IMR-90 (cell line): ENCODE results near the gene SYT2. TPM values are rescaled to one million over a fixed set of nuclear protein-coding genes. Genes with fewer than 3 reads are reported as not detected.

ENCODE experiments used
- ATAC-seq: fragments of 200-7000 bp; cut with Tn5 transposase; 2 replicates; pipeline ENCODE4 v1.9.1; 2020; ENCODE audit warnings: low read depth, mild to moderate bottlenecking, moderate library complexity
- BruUV-seq: library from RNA; stranded (reverse); fragments of 400-500 nt; replicated peaks from 2 replicates; lab custom pipeline; 2021; lab: Mats Ljungman, UMichigan
- CTCF ChIA-PET: fragments of 300-600 bp; formaldehyde crosslinking; extraction: SDS; loops from one replicate; lab custom pipeline; 2021; ENCODE audit warnings: antibody characterized with exemption; lab: Yijun Ruan, JAX
- POLR2A ChIA-PET: fragments of 300-600 bp; sonication (Branson Sonifier 250); formaldehyde crosslinking; loops from one replicate; lab custom pipeline; 2022; ENCODE audit warnings: antibody characterized with exemption; ENCODE audit not compliant: unreplicated experiment; lab: Charles Lee
- DNase-seq: peaks from one replicate; pipeline ENCODE4 v3.0.0; 2013
- H2AFZ ChIP-seq: replicated peaks from 2 replicates; pipeline ENCODE3; 2013; ENCODE audit warnings: low read length, mild to moderate bottlenecking; ENCODE audit not compliant: poor library complexity
- H2AK5ac ChIP-seq: 2 replicates; pipeline ENCODE4 v1.6.1; 2013; ENCODE audit warnings: low read depth, low read length, inconsistent platforms
- H2AK9ac ChIP-seq: replicated peaks from 2 replicates; pipeline ENCODE3; 2013; ENCODE audit warnings: mild to moderate bottlenecking, low read depth, low read length, moderate library complexity; ENCODE audit not compliant: poor library complexity
- H2BK120ac ChIP-seq: 2 replicates; pipeline ENCODE4 v1.6.1; 2013; ENCODE audit warnings: low read depth, low read length, inconsistent platforms
- H2BK15ac ChIP-seq: 3 replicates; pipeline ENCODE4 v1.6.1; 2013; ENCODE audit warnings: low read depth, low read length, inconsistent platforms
- H2BK20ac ChIP-seq: 2 replicates; pipeline ENCODE4 v1.6.1; 2013; ENCODE audit warnings: low read depth, mild to moderate bottlenecking, inconsistent platforms, low read length, moderate library complexity
- H2BK5ac ChIP-seq: 2 replicates; pipeline ENCODE4 v1.6.1; 2013; ENCODE audit warnings: mild to moderate bottlenecking, low read depth, low read length, inconsistent platforms; ENCODE audit not compliant: poor library complexity, severe bottlenecking
- H3K14ac ChIP-seq: replicated peaks from 2 replicates; pipeline ENCODE4 v1.6.1; 2013; ENCODE audit warnings: low read depth, low read length, inconsistent platforms
- H3K18ac ChIP-seq: 2 replicates; pipeline ENCODE4 v1.6.1; 2013; ENCODE audit warnings: low read depth, low read length, control low read depth
- H3K23ac ChIP-seq: 2 replicates; pipeline ENCODE4 v1.6.1; 2013; ENCODE audit warnings: low read depth, low read length, inconsistent platforms
- H3K27ac ChIP-seq: 2 replicates; pipeline ENCODE4 v1.5.1; 2013; ENCODE audit warnings: mild to moderate bottlenecking, control low read depth, low read length; ENCODE audit not compliant: insufficient read depth
- H3K27me3 ChIP-seq: 2 replicates; pipeline ENCODE4 v1.6.1; 2013; ENCODE audit warnings: low read length; ENCODE audit not compliant: control insufficient read depth, insufficient read depth
- H3K36me3 ChIP-seq: 2 replicates; pipeline ENCODE4 v1.6.1; 2013; ENCODE audit warnings: low read length, mixed read lengths; ENCODE audit not compliant: control insufficient read depth, insufficient read depth
- H3K4ac ChIP-seq: 2 replicates; pipeline ENCODE4 v1.6.1; 2013; ENCODE audit warnings: low read depth, low read length, inconsistent platforms
- H3K4me1 ChIP-seq: 2 replicates; pipeline ENCODE4 v1.6.1; 2013; ENCODE audit warnings: low read length, mixed read lengths; ENCODE audit not compliant: control insufficient read depth, insufficient read depth
- H3K4me2 ChIP-seq: 2 replicates; pipeline ENCODE4 v1.6.1; 2013; ENCODE audit warnings: low read depth, mild to moderate bottlenecking, control low read depth, low read length, moderate library complexity
- H3K4me3 ChIP-seq: 2 replicates; pipeline ENCODE4 v1.5.1; 2013; ENCODE audit warnings: low read depth, mild to moderate bottlenecking, control low read depth, low read length, moderate library complexity; ENCODE audit not compliant: insufficient read depth
- H3K56ac ChIP-seq: 2 replicates; pipeline ENCODE4 v1.6.1; 2013; ENCODE audit warnings: low read length, inconsistent platforms; ENCODE audit not compliant: insufficient read depth; ENCODE audit errors: extremely low read depth
- H3K79me1 ChIP-seq, 2 experiments: 2 replicates each; pipeline ENCODE4 v1.6.1; 2013; ENCODE audit warnings: low read length in 2 of 2, inconsistent platforms in 1 of 2, low read depth in 1 of 2
- H3K9ac ChIP-seq: 2 replicates; pipeline ENCODE4 v1.6.1; 2013; ENCODE audit warnings: low read depth, low read length, control low read depth
- H3K9me1 ChIP-seq: 2 replicates; pipeline ENCODE4 v1.6.1; 2013; ENCODE audit warnings: low read length, inconsistent platforms; ENCODE audit not compliant: insufficient read depth
- H3K9me3 ChIP-seq: 2 replicates; pipeline ENCODE4 v1.6.1; 2013; ENCODE audit warnings: low read length; ENCODE audit not compliant: control insufficient read depth, insufficient read depth
- H4K20me1 ChIP-seq: 2 replicates; pipeline ENCODE4 v1.6.1; 2013; ENCODE audit warnings: low read length, inconsistent platforms; ENCODE audit not compliant: insufficient read depth
- H4K5ac ChIP-seq: 2 replicates; pipeline ENCODE4 v1.6.1; 2013; ENCODE audit warnings: mild to moderate bottlenecking, low read depth, low read length, control low read depth
- H4K8ac ChIP-seq, 2 experiments: 2 replicates each; pipeline ENCODE4 v1.6.1; 2013; ENCODE audit warnings: low read depth in 2 of 2, low read length in 2 of 2, control low read depth in 1 of 2, inconsistent platforms in 1 of 2
- H4K91ac ChIP-seq: 2 replicates; pipeline ENCODE4 v1.6.1; 2013; ENCODE audit warnings: low read depth, low read length, inconsistent platforms; ENCODE audit not compliant: insufficient read depth
- BHLHE40 ChIP-seq: fragments of 150-350 bp; IDR thresholded peaks from 2 replicates; pipeline ENCODE4 v1.6.1; 2016; ENCODE audit warnings: mild to moderate bottlenecking, low read depth, low read length
- CEBPB ChIP-seq: IDR thresholded peaks from 2 replicates; pipeline ENCODE4 v1.6.1; 2012; ENCODE audit warnings: low read depth, low read length, improper control_type of control experiment
- CHD1 ChIP-seq: IDR thresholded peaks from 2 replicates; pipeline ENCODE4 v1.6.1; 2012; ENCODE audit warnings: low read depth, low read length, improper control_type of control experiment
- CTCF ChIP-seq: conservative IDR thresholded peaks from 2 replicates; pipeline ENCODE4 v1.5.1; 2012; ENCODE audit warnings: mild to moderate bottlenecking, low read depth, low read length, improper control_type of control experiment
- ELK1 ChIP-seq: fragments of 150-350 bp; IDR thresholded peaks from 2 replicates; pipeline ENCODE4 v1.6.1; 2016; ENCODE audit warnings: low read depth, mild to moderate bottlenecking, low read length, moderate library complexity, borderline replicate concordance
- FOS ChIP-seq: fragments of 150-350 bp; IDR thresholded peaks from 2 replicates; pipeline ENCODE4 v1.6.1; 2016; ENCODE audit warnings: low read depth, low read length
- MAFK ChIP-seq: IDR thresholded peaks from 2 replicates; pipeline ENCODE4 v1.6.1; 2012; ENCODE audit warnings: low read depth, low read length, improper control_type of control experiment
- MAZ ChIP-seq: IDR thresholded peaks from 2 replicates; pipeline ENCODE4 v1.6.1; 2012; ENCODE audit warnings: low read depth, mild to moderate bottlenecking, low read length, improper control_type of control experiment, moderate library complexity, borderline replicate concordance
- MXI1 ChIP-seq: IDR thresholded peaks from 2 replicates; pipeline ENCODE4 v1.6.1; 2012; ENCODE audit warnings: low read depth, mild to moderate bottlenecking, low read length, moderate library complexity, borderline replicate concordance
- NFE2L2 ChIP-seq: fragments of 150-350 bp; IDR thresholded peaks from 2 replicates; pipeline ENCODE4 v1.6.1; 2016; ENCODE audit warnings: low read depth, mild to moderate bottlenecking, low read length
- POLR2A ChIP-seq: IDR thresholded peaks from 2 replicates; pipeline ENCODE4 v1.6.1; 2012; ENCODE audit warnings: mild to moderate bottlenecking, low read depth, low read length
- RAD21 ChIP-seq: IDR thresholded peaks from 2 replicates; pipeline ENCODE4 v1.6.1; 2012; ENCODE audit warnings: low read length, improper control_type of control experiment
- RFX5 ChIP-seq: IDR thresholded peaks from 2 replicates; pipeline ENCODE4 v1.8.0; 2012; ENCODE audit warnings: low read depth, mild to moderate bottlenecking, low read length, moderate library complexity
- SMC3 ChIP-seq: fragments of 150-350 bp; IDR thresholded peaks from 2 replicates; pipeline ENCODE4 v1.6.1; 2016; ENCODE audit warnings: low read depth, mild to moderate bottlenecking, antibody characterized with exemption, low read length, moderate library complexity
- USF2 ChIP-seq: fragments of 150-350 bp; IDR thresholded peaks from 2 replicates; pipeline ENCODE4 v1.6.1; 2017; ENCODE audit warnings: mild to moderate bottlenecking, antibody characterized with exemption, low read length, low read depth
- WGBS, 2 experiments: methylation state at CpG; one replicate each; pipeline versions ENCODE4 v1.1.5 to v1.1.7; 2013; ENCODE audit warnings: missing lambda C conversion rate in 2 of 2; ENCODE audit not compliant: insufficient read length in 1 of 2; ENCODE audit errors: extremely low coverage in 2 of 2; 5-methylcytosine and 5-hydroxymethylcytosine counted together
- dilution Hi-C: fragments of 300-500 bp; cut with HindIII; formaldehyde crosslinking; loops from one replicate; pipeline ENCODE4 v1.14.3; 2018; ENCODE audit warnings: low sequenced_read_pairs; ENCODE audit not compliant: unreplicated experiment
- in situ Hi-C: fragments of 300-500 bp; cut with MboI; formaldehyde crosslinking; loops from 3 replicates; pipeline ENCODE4 v1.14.3; 2019; ENCODE audit warnings: low sequenced_read_pairs, inconsistent platforms, mixed read lengths
- intact Hi-C: fragments of 100-400 bp; cut with micrococcal nuclease; formaldehyde crosslinking; loops from 2 replicates; pipeline ENCODE4 v1.10.0; 2022
- polyA plus RNA-seq, 3 experiments: library from polyadenylated mRNA; depleted of rRNA; stranded (reverse); fragments of >200 nt; gene quantifications; 2 replicates each; pipeline ENCODE4 v1.2.3, GENCODE V29; 2012; ENCODE audit warnings: low replicate concordance in 1 of 3
- total RNA-seq: library from RNA; depleted of rRNA; stranded (reverse); fragments of >200 nt; gene quantifications from 2 replicates; pipeline ENCODE4 v1.2.3, GENCODE V29; 2012

The SYT2 gene
- total and polyA plus RNA-seq, 2 of the 4 experiments (the other 2 are of a cell fraction), result under 0.01 TPM

- H2BK15ac ChIP-seq, result no peak overlapping the region
- H4K20me1 ChIP-seq, result no peaks in the 10 kb centered on the region; the same call in 1 of the 2 replicates
- no peak overlapping the region for H3K14ac ChIP-seq
- no peak for ATAC-seq
- peaks cover 91% of the 10 kb centered on the region for H3K27me3 ChIP-seq
- intact Hi-C loops (no loop called here), dilution Hi-C loops (no loop called here), in situ Hi-C loops (no loop called here)
- POLR2A ChIA-PET, result no interaction called here
- H2BK120ac ChIP-seq, result no peak overlapping the region
- H4K5ac ChIP-seq, result no peak overlapping the region
- H3K9ac ChIP-seq, result no peak overlapping the region
- H2AFZ ChIP-seq, result no peak overlapping the region
- no peaks in the 10 kb centered on the region for H3K9me1 ChIP-seq
- no peak overlapping the region for H3K4ac ChIP-seq
- peaks cover 4% of the 10 kb centered on the region; the same call in 1 of the 2 replicates for H3K4me1 ChIP-seq
- H2AK9ac ChIP-seq, result no peak overlapping the region
- H3K79me1 ChIP-seq, result no peaks in the 10 kb centered on the region
- no peak overlapping the region for H3K18ac ChIP-seq
- H2AK5ac ChIP-seq, result no peak overlapping the region
- H3K9me3 ChIP-seq, result no peaks in the 10 kb centered on the region
- no peak overlapping the region for H2BK20ac ChIP-seq
- H3K56ac ChIP-seq, result no peak overlapping the region
- H3K36me3 ChIP-seq, result no peaks in the 10 kb centered on the region
- CTCF ChIA-PET, result interaction anchor here (0.9 kb wide), 1 partner anchor 10 kb away, joined by 3 read pairs; no protein-coding TSS in a partner anchor
- DNase-seq, result no peak
- no peak overlapping the region for H4K8ac ChIP-seq
- whole genome bisulfite sequencing, 2 experiments, result 64% methylated on average over 4 of the region's 12 CpGs; no CpG with 5 or more reads in 1 of the 2 experiments
- no peak overlapping the region for H3K23ac ChIP-seq
- H3K4me2 ChIP-seq, result no peak overlapping the region
- H2BK5ac ChIP-seq, result no peak overlapping the region
- no peak overlapping the region for H3K27ac ChIP-seq
- no peak overlapping the region for H3K4me3 ChIP-seq
- H4K91ac ChIP-seq, result no peak overlapping the region
- BruUV-seq, result no TSS peak
- TF ChIP-seq ELK1 (no peak), FOS (no peak), CHD1 (no peak), CEBPB (no peak), MXI1 (no peak), MAZ (no peak), POLR2A (no peak), NFE2L2 (no peak), USF2 (no peak), RFX5 (no peak), CTCF (no peak), SMC3 (no peak), RAD21 (no peak), BHLHE40 (no peak), MAFK (no peak)
These were observed 1.6 kb downstream of the SYT2 start for GRCh38 chr1:202708456-202709275.
